ENCODE results near the gene WIPF3.

DNA sequence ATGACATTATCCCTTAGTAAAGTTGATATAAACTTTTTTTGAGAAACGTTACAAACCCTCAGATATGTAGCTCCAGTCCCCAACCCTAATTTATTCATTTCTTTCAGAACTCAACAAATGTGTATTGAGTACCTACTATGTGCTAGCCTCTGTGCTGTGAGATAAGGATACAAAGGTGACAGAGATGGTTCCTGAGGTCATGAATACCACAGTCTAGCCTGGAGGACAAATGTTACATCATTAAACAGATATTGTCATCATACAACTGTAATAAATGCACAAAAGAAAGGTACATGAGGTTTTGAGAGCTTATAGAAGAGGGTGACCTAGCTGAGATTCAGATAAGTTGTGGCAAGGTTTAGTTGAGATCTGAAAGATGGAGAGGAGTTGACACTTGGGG, 4.4 kb upstream of the WIPF3 start:
- TF ChIP-seq EZH2 (IDR thresholded peaks at IDR 0.05; ENCODE audit: insufficient read depth, poor library complexity, severe bottlenecking) (no peak), EZH2phosphoT487 (IDR thresholded peaks at IDR 0.05; ENCODE audit: insufficient read depth, low read depth) (no peak)

Measured in GM23248 (cell line).